ENCODE data around the gene COL17A1. TPM values are rescaled to one million over a fixed set of nuclear protein-coding genes. Genes with fewer than 3 reads are reported as not detected.

Gene COL17A1
- total and polyA plus RNA-seq, 2 of the 13 experiments (the other 11 are each of a cell fraction or from before 2014, with no cell fraction given): 0.03 TPM; not detected in 1

- 95% methylated on average over 2 of the region's 2 CpGs for WGBS (ENCODE audit: low lambda C conversion rate)
- POLR2A ChIA-PET: no interaction called here
- H3K27ac ChIP-seq (ENCODE audit: extremely low read length, insufficient read depth, low read length): no peak overlapping the region
Measured at GRCh38 chr10:104014176-104014575, 71.5 kb downstream of the COL17A1 start.

DNA sequence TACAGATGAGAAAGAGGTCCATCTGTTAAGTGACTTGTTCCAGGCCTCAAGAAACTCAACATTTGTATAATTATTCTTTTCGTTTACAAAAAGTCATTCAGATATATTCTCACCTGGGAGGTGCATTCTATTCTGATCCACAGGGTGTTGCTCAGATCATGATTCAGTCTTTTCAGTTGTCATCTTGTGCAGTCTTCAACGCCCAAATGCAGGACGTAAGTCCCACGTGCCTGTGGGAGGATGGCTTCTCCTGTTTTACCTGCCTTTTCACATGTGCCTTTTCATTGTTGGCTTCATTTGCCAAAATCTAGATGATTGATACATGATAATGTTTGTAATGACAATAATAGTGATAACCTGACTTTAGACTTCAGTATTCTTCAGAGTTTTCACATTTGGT is 72.2 kb downstream of the COL17A1 start:
- CTCF ChIA-PET (ENCODE audit: low intra/inter-chr PET ratio, low total read pairs): no interaction called here
- Histone ChIP-seq H3K36me3 (replicated peaks in 1 of 2; ENCODE audit: control insufficient read depth in 1 of 2, insufficient read depth in 2 of 2, low read length in 2 of 2) (peaks cover 0 to 19% of the 10 kb centered on the region in 2 experiments; a peak in 3 of 5 replicates), H3K27ac (ENCODE audit: extremely low read length, insufficient read depth, low read length) (no peak overlapping the region), H3K79me2 (ENCODE audit: insufficient read depth, low read length) (no peaks in the 10 kb centered on the region), H3K9ac (ENCODE audit: insufficient read depth, low read depth, low read length) (no peak overlapping the region), H2AFZ (ENCODE audit: low read length) (no peak overlapping the region), H3K4me3 (replicated peaks in 1 of 3; ENCODE audit: insufficient read depth in 1 of 3, low read depth in 2 of 3, low read length in 3 of 3) (no peak overlapping the region), H3K9me3 (ENCODE audit: low read length) (no peaks in the 10 kb centered on the region), H3K4me2 (ENCODE audit: low read depth, low read length) (no peak overlapping the region), H3K4me1 (ENCODE audit: insufficient read depth, low read length) (no peaks in the 10 kb centered on the region), H4K20me1 (ENCODE audit: insufficient read depth, low read length) (no peaks in the 10 kb centered on the region), H3K27me3 (ENCODE audit: control insufficient read depth in 1 of 2, insufficient read depth in 2 of 2, low read length in 2 of 2) (no peaks in the 10 kb centered on the region)
- TF ChIP-seq RFX5 (IDR thresholded peaks at IDR 0.05; ENCODE audit: low read depth, low read length) (no peak), ZNF660 (CRISPR knock-in tag; IDR thresholded peaks at IDR 0.05; ENCODE audit: borderline replicate concordance, low read depth) (no peak), THAP8 (CRISPR knock-in tag; IDR thresholded peaks at IDR 0.05; ENCODE audit: borderline replicate concordance) (no peak), SP140L (CRISPR knock-in tag; IDR thresholded peaks at IDR 0.05; ENCODE audit: borderline replicate concordance) (no peak), ELF4 (CRISPR knock-in tag; IDR thresholded peaks at IDR 0.05; ENCODE audit: borderline replicate concordance) (no peak), RORA (CRISPR knock-in tag; IDR thresholded peaks at IDR 0.05) (no peak), HNRNPLL (IDR thresholded peaks at IDR 0.05; ENCODE audit: low read depth, low read length, poor library complexity, severe bottlenecking) (no peak)
- TF ChIP-seq, protein P1, sequence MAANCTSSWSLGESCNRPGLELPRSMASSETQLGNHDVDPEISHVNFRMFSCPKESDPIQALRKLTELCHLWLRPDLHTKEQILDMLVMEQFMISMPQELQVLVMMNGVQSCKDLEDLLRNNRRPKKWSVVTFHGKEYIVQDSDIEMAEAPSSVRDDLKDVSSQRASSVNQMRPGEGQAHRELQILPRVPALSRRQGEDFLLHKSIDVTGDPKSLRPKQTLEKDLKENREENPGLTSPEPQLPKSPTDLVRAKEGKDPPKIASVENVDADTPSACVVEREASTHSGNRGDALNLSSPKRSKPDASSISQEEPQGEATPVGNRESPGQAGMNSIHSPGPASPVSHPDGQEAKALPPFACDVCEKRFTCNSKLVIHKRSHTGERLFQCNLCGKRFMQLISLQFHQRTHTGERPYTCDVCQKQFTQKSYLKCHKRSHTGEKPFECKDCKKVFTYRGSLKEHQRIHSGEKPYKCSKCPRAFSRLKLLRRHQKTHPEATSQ (CRISPR knock-in tag; IDR thresholded peaks at IDR 0.05; ENCODE audit: borderline replicate concordance): no peak
- TF ChIP-seq, protein P2, sequence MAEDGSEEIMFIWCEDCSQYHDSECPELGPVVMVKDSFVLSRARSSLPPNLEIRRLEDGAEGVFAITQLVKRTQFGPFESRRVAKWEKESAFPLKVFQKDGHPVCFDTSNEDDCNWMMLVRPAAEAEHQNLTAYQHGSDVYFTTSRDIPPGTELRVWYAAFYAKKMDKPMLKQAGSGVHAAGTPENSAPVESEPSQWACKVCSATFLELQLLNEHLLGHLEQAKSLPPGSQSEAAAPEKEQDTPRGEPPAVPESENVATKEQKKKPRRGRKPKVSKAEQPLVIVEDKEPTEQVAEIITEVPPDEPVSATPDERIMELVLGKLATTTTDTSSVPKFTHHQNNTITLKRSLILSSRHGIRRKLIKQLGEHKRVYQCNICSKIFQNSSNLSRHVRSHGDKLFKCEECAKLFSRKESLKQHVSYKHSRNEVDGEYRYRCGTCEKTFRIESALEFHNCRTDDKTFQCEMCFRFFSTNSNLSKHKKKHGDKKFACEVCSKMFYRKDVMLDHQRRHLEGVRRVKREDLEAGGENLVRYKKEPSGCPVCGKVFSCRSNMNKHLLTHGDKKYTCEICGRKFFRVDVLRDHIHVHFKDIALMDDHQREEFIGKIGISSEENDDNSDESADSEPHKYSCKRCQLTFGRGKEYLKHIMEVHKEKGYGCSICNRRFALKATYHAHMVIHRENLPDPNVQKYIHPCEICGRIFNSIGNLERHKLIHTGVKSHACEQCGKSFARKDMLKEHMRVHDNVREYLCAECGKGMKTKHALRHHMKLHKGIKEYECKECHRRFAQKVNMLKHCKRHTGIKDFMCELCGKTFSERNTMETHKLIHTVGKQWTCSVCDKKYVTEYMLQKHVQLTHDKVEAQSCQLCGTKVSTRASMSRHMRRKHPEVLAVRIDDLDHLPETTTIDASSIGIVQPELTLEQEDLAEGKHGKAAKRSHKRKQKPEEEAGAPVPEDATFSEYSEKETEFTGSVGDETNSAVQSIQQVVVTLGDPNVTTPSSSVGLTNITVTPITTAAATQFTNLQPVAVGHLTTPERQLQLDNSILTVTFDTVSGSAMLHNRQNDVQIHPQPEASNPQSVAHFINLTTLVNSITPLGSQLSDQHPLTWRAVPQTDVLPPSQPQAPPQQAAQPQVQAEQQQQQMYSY (CRISPR knock-in tag; IDR thresholded peaks at IDR 0.05): no peak
- TF ChIP-seq, protein P3, sequence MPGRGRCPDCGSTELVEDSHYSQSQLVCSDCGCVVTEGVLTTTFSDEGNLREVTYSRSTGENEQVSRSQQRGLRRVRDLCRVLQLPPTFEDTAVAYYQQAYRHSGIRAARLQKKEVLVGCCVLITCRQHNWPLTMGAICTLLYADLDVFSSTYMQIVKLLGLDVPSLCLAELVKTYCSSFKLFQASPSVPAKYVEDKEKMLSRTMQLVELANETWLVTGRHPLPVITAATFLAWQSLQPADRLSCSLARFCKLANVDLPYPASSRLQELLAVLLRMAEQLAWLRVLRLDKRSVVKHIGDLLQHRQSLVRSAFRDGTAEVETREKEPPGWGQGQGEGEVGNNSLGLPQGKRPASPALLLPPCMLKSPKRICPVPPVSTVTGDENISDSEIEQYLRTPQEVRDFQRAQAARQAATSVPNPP (CRISPR knock-in tag; IDR thresholded peaks at IDR 0.05): no peak
- in situ Hi-C loops (cut with HindIII; ENCODE audit: extremely low pct_ligation_motif_present, low pct_unique_long_range_greater_than_20kb): no loop called here
- WGBS (ENCODE audit: low lambda C conversion rate): 95% methylated on average over 4 of the region's 4 CpGs
- POLR2A ChIA-PET: no interaction called here
- intact Hi-C loops (cut with micrococcal nuclease; ENCODE audit: unreplicated experiment): no loop called here
- BruUV-seq (replicated peaks): no TSS peak
- FAIRE-seq: peak; percentile 40
- DNase-seq (ENCODE audit: low spot score): no peak
- ATAC-seq: no peak

More at GRCh38 chr10:104014176-104014575, 71.5 kb downstream of the COL17A1 start:
- ATAC-seq (no peak), FAIRE-seq (no peak), DNase-seq (ENCODE audit: low spot score) (no peak)
- H4K20me1 ChIP-seq (ENCODE audit: insufficient read depth, low read length): no peaks in the 10 kb centered on the region
- intact Hi-C loops (cut with micrococcal nuclease; ENCODE audit: unreplicated experiment): no loop called here
- no peaks in the 10 kb centered on the region for H3K9me3 ChIP-seq (ENCODE audit: low read length)
- no peaks in the 10 kb centered on the region for H3K79me2 ChIP-seq (ENCODE audit: insufficient read depth, low read length)
- H3K9ac ChIP-seq (ENCODE audit: insufficient read depth, low read depth, low read length): no peak overlapping the region
- no peak overlapping the region for H3K4me3 ChIP-seq (replicated peaks in 1 of 3; ENCODE audit: insufficient read depth in 1 of 3, low read depth in 2 of 3, low read length in 3 of 3)
- no peak overlapping the region for H2AFZ ChIP-seq (ENCODE audit: low read length)
- no peak for TF ChIP-seq SNAPC2 (CRISPR knock-in tag; IDR thresholded peaks at IDR 0.05)
- no peak for TF ChIP-seq DNMT3B (CRISPR knock-in tag; conservative IDR thresholded peaks at IDR 0.05)
- no peak for TF ChIP-seq GTF3A (CRISPR knock-in tag; conservative IDR thresholded peaks at IDR 0.05)
- no peak for TF ChIP-seq CEBPG (CRISPR knock-in tag; IDR thresholded peaks at IDR 0.05)
- no peaks in the 10 kb centered on the region for H3K27me3 ChIP-seq (ENCODE audit: control insufficient read depth in 1 of 2, insufficient read depth in 2 of 2, low read length in 2 of 2)
- H3K4me2 ChIP-seq (ENCODE audit: low read depth, low read length): no peak overlapping the region
- H3K4me1 ChIP-seq (ENCODE audit: insufficient read depth, low read length): no peaks in the 10 kb centered on the region
- no TSS peak for BruUV-seq (replicated peaks)
- H3K36me3 ChIP-seq (replicated peaks in 1 of 2; ENCODE audit: control insufficient read depth in 1 of 2, insufficient read depth in 2 of 2, low read length in 2 of 2): peaks cover 0 to 22% of the 10 kb centered on the region in 2 experiments; a peak in 3 of 5 replicates
- in situ Hi-C loops (cut with HindIII; ENCODE audit: extremely low pct_ligation_motif_present, low pct_unique_long_range_greater_than_20kb): no loop called here
- CTCF ChIA-PET (ENCODE audit: low intra/inter-chr PET ratio, low total read pairs): no interaction called here
